SK-N-SH treated with all-trans-retinoic acid at 6 μM for 48 hours (cell line): ENCODE data around the gene MSL3.
A peak's percentile ranks its signal among the peaks of the same experiment; 100 is the strongest.

Source experiments
- ATAC-seq: fragments of 200-7000 bp; cut with Tn5 transposase; 3 replicates; pipeline ENCODE4 v1.9.1; 2020; ENCODE audit warnings: mild to moderate bottlenecking, moderate library complexity
- BACH2 ChIP-seq: fragments of 250-450 bp; sonication (Bioruptor Pico); IDR thresholded peaks from 2 replicates; pipeline ENCODE4 v1.9.0; 2021; ENCODE audit warnings: mild to moderate bottlenecking, borderline replicate concordance
- CSDC2 ChIP-seq: fragments of 250-450 bp; sonication (Bioruptor Pico); IDR thresholded peaks from 2 replicates; pipeline ENCODE4 v1.5.0; 2020; ENCODE audit warnings: mild to moderate bottlenecking, moderate library complexity
- GLIS3 ChIP-seq: fragments of 250-450 bp; sonication (Bioruptor Pico); IDR thresholded peaks from 2 replicates; pipeline ENCODE4 v1.5.0; 2020; ENCODE audit warnings: mild to moderate bottlenecking, moderate library complexity
- ISL1 ChIP-seq: fragments of 250-450 bp; sonication (Bioruptor Pico); IDR thresholded peaks from 2 replicates; pipeline ENCODE4 v2.1.2; 2022; ENCODE audit warnings: mild to moderate bottlenecking, moderate library complexity
- OSR1 ChIP-seq: fragments of 250-450 bp; sonication (Bioruptor Pico); IDR thresholded peaks from 2 replicates; pipeline ENCODE4 v1.8.0; 2022; ENCODE audit warnings: moderate library complexity, mild to moderate bottlenecking, inconsistent platforms
- PPARA ChIP-seq: fragments of 250-450 bp; sonication (Bioruptor Pico); IDR thresholded peaks from 2 replicates; pipeline ENCODE4 v1.5.0; 2020; ENCODE audit warnings: mild to moderate bottlenecking, borderline replicate concordance
- RARB ChIP-seq: fragments of 250-450 bp; sonication (Bioruptor Pico); IDR thresholded peaks from 2 replicates; pipeline ENCODE4 v1.8.0; 2021; ENCODE audit warnings: mild to moderate bottlenecking, moderate library complexity
- SNAI2 ChIP-seq: fragments of 250-450 bp; sonication (Bioruptor Pico); IDR thresholded peaks from 2 replicates; pipeline ENCODE4 v1.5.0; 2020; ENCODE audit warnings: mild to moderate bottlenecking, moderate library complexity
- TCF4 ChIP-seq: fragments of 250-450 bp; sonication (Bioruptor Pico); IDR thresholded peaks from 2 replicates; pipeline ENCODE4 v1.8.0; 2021; ENCODE audit warnings: mild to moderate bottlenecking, moderate library complexity, borderline replicate concordance
- TOX ChIP-seq: fragments of 250-450 bp; sonication (Bioruptor Pico); IDR thresholded peaks from 2 replicates; pipeline ENCODE4 v1.8.0; 2021; ENCODE audit warnings: mild to moderate bottlenecking, moderate library complexity, borderline replicate concordance
- TSHZ2 ChIP-seq: fragments of 250-450 bp; sonication (Bioruptor Pico); IDR thresholded peaks from 2 replicates; pipeline ENCODE4 v1.5.0; 2020; ENCODE audit warnings: mild to moderate bottlenecking, moderate library complexity
- ZC3H10 ChIP-seq: fragments of 250-450 bp; sonication (Bioruptor Pico); IDR thresholded peaks from 2 replicates; pipeline ENCODE4 v1.5.1; 2021; ENCODE audit warnings: mild to moderate bottlenecking, moderate library complexity
- ZFP3 ChIP-seq: fragments of 250-450 bp; sonication (Bioruptor Pico); IDR thresholded peaks from 2 replicates; pipeline ENCODE4 v1.5.0; 2020; ENCODE audit warnings: mild to moderate bottlenecking, moderate library complexity
- ZFP30 ChIP-seq: fragments of 450-650 bp; formaldehyde crosslinking; IDR thresholded peaks from 2 replicates; pipeline ENCODE4 v1.5.0; 2022; ENCODE audit warnings: mild to moderate bottlenecking, moderate library complexity
- ZNF565 ChIP-seq: fragments of 450-650 bp; formaldehyde crosslinking; conservative IDR thresholded peaks from 2 replicates; pipeline ENCODE4 v1.5.0; 2020; ENCODE audit warnings: low read depth, mild to moderate bottlenecking, moderate library complexity
- ZNF70 ChIP-seq: fragments of 450-650 bp; formaldehyde crosslinking; IDR thresholded peaks from 2 replicates; pipeline ENCODE4 v1.5.0; 2020; ENCODE audit warnings: mild to moderate bottlenecking, moderate library complexity
- ZNF8 ChIP-seq: fragments of 450-650 bp; formaldehyde crosslinking; IDR thresholded peaks from 2 replicates; pipeline ENCODE4 v1.5.0; 2020; ENCODE audit warnings: mild to moderate bottlenecking, moderate library complexity
- TF ChIP-seq, protein P1 (sequence below): fragments of 250-450 bp; sonication (Bioruptor Pico); IDR thresholded peaks from 2 replicates; pipeline ENCODE4 v1.5.1; 2020; ENCODE audit warnings: low read depth, mild to moderate bottlenecking, moderate library complexity
- TF ChIP-seq, protein P2 (sequence below): fragments of 250-450 bp; sonication (Bioruptor Pico); IDR thresholded peaks from 2 replicates; pipeline ENCODE4 v1.8.0; 2021; ENCODE audit warnings: low read depth, mild to moderate bottlenecking, moderate library complexity, borderline replicate concordance
- TF ChIP-seq, protein P3 (sequence below): fragments of 250-450 bp; sonication (Bioruptor Pico); IDR thresholded peaks from 2 replicates; pipeline ENCODE4 v1.8.0; 2020; ENCODE audit warnings: mild to moderate bottlenecking, moderate library complexity, borderline replicate concordance

The MSL3 gene

GRCh38 chrX:11758400-11759171, 549 bp downstream of the MSL3 start:
- TF ChIP-seq ZFP30 (CRISPR knock-in tag) (no peak), ZNF8 (no peak), PPARA (CRISPR knock-in tag) (no peak), TOX (CRISPR knock-in tag) (no peak), ZFP3 (CRISPR knock-in tag) (no peak), TCF4 (CRISPR knock-in tag) (no peak), ZNF565 (CRISPR knock-in tag) (no peak), OSR1 (CRISPR knock-in tag) (no peak), CSDC2 (CRISPR knock-in tag) (no peak), GLIS3 (no peak), ZNF70 (CRISPR knock-in tag) (no peak), ZC3H10 (CRISPR knock-in tag) (no peak), ISL1 (CRISPR knock-in tag) (no peak)
- TF ChIP-seq, protein P1, sequence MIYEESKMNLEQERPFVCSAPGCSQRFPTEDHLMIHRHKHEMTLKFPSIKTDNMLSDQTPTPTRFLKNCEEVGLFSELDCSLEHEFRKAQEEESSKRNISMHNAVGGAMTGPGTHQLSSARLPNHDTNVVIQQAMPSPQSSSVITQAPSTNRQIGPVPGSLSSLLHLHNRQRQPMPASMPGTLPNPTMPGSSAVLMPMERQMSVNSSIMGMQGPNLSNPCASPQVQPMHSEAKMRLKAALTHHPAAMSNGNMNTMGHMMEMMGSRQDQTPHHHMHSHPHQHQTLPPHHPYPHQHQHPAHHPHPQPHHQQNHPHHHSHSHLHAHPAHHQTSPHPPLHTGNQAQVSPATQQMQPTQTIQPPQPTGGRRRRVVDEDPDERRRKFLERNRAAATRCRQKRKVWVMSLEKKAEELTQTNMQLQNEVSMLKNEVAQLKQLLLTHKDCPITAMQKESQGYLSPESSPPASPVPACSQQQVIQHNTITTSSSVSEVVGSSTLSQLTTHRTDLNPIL (CRISPR knock-in tag), result no peak
- TF ChIP-seq, protein P2, sequence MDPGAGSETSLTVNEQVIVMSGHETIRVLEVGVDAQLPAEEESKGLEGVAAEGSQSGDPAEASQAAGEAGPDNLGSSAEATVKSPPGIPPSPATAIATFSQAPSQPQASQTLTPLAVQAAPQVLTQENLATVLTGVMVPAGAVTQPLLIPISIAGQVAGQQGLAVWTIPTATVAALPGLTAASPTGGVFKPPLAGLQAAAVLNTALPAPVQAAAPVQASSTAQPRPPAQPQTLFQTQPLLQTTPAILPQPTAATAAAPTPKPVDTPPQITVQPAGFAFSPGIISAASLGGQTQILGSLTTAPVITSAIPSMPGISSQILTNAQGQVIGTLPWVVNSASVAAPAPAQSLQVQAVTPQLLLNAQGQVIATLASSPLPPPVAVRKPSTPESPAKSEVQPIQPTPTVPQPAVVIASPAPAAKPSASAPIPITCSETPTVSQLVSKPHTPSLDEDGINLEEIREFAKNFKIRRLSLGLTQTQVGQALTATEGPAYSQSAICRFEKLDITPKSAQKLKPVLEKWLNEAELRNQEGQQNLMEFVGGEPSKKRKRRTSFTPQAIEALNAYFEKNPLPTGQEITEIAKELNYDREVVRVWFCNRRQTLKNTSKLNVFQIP (CRISPR knock-in tag), result no peak
- peak; percentile 58 for ATAC-seq

GRCh38 chrX:11759172-11759460, 1.1 kb downstream of the MSL3 start:
- peak; percentile 33 for ATAC-seq
- TF ChIP-seq TSHZ2 (CRISPR knock-in tag) (no peak), GLIS3 (no peak), ZNF565 (CRISPR knock-in tag) (no peak), RARB (no peak), TCF4 (CRISPR knock-in tag) (no peak), ISL1 (CRISPR knock-in tag) (no peak), CSDC2 (CRISPR knock-in tag) (no peak), SNAI2 (CRISPR knock-in tag) (no peak), OSR1 (CRISPR knock-in tag) (no peak), BACH2 (CRISPR knock-in tag) (no peak)
- TF ChIP-seq, protein P2 (CRISPR knock-in tag), result no peak
- TF ChIP-seq, protein P3, sequence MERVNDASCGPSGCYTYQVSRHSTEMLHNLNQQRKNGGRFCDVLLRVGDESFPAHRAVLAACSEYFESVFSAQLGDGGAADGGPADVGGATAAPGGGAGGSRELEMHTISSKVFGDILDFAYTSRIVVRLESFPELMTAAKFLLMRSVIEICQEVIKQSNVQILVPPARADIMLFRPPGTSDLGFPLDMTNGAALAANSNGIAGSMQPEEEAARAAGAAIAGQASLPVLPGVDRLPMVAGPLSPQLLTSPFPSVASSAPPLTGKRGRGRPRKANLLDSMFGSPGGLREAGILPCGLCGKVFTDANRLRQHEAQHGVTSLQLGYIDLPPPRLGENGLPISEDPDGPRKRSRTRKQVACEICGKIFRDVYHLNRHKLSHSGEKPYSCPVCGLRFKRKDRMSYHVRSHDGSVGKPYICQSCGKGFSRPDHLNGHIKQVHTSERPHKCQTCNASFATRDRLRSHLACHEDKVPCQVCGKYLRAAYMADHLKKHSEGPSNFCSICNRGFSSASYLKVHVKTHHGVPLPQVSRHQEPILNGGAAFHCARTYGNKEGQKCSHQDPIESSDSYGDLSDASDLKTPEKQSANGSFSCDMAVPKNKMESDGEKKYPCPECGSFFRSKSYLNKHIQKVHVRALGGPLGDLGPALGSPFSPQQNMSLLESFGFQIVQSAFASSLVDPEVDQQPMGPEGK (CRISPR knock-in tag), result no peak
